Hippocampal formation (tissue), 2 donors: Measurements from ENCODE around the gene PACSIN3.

Experiments
- DNase-seq, 2 donors: peaks; one replicate each; lab custom pipeline; 2025; lab: John Stamatoyannopoulos, UW

Gene PACSIN3

GRCh38 chr11:47152953-47153950 is 33.0 kb downstream of the PACSIN3 start:
- DNase-seq = peak; percentile 80 to 85

- DNase-seq = no peak
Observed at GRCh38 chr11:47152126-47152952, 33.9 kb downstream of the PACSIN3 start.

- DNase-seq = no peak
Observed at GRCh38 chr11:47149782-47150181, 36.5 kb downstream of the PACSIN3 start.

- DNase-seq = peak in 1 of 2 donors; percentile 52
Observed at GRCh38 chr11:47148903-47149531, 37.2 kb downstream of the PACSIN3 start.

GRCh38 chr11:47148270-47148669 is 38.0 kb downstream of the PACSIN3 start:
- no peak for DNase-seq

GRCh38 chr11:47147681-47148080 is 38.6 kb downstream of the PACSIN3 start:
- DNase-seq = no peak

GRCh38 chr11:47147250-47147649 is 39.0 kb downstream of the PACSIN3 start:
- no peak for DNase-seq

- no peak for DNase-seq
Observed at GRCh38 chr11:47144541-47144940, 41.7 kb downstream of the PACSIN3 start.

GRCh38 chr11:47143322-47143721 is 42.9 kb downstream of the PACSIN3 start:
- DNase-seq = no peak

- DNase-seq = no peak
Observed at GRCh38 chr11:47139878-47140277, 46.4 kb downstream of the PACSIN3 start.

GRCh38 chr11:47137476-47137875 is 48.8 kb downstream of the PACSIN3 start:
- no peak for DNase-seq

GRCh38 chr11:47136921-47137320 is 49.3 kb downstream of the PACSIN3 start:
- DNase-seq = no peak

- DNase-seq = no peak
Observed at GRCh38 chr11:47136327-47136726, 49.9 kb downstream of the PACSIN3 start.

GRCh38 chr11:47132981-47133380 is 53.3 kb downstream of the PACSIN3 start:
- DNase-seq = no peak

GRCh38 chr11:47132490-47132889 is 53.7 kb downstream of the PACSIN3 start:
- DNase-seq = no peak

GRCh38 chr11:47131136-47131535 is 55.1 kb downstream of the PACSIN3 start:
- no peak for DNase-seq

GRCh38 chr11:47130543-47130942 is 55.7 kb downstream of the PACSIN3 start:
- DNase-seq = no peak
